ENCODE results near the gene PARP1.

Gene PARP1

GRCh38 chr1:226381226-226381998 lies 26.5 kb downstream of the PARP1 start:
- TF ChIP-seq CTCF (IDR thresholded peaks at IDR 0.05; ENCODE audit: low read depth, low read length, missing control alignments) = no peak
- DNase-seq (ENCODE audit: extremely low read depth, low read depth) = no peak
- no peak overlapping the region for H3K4me3 ChIP-seq (replicated peaks; ENCODE audit: low read depth, low read length)

GRCh38 chr1:226378071-226378470 lies 29.8 kb downstream of the PARP1 start:
- DNase-seq (ENCODE audit: extremely low read depth, low read depth) = no peak
- H3K4me3 ChIP-seq (replicated peaks; ENCODE audit: low read depth, low read length) = no peak overlapping the region
- no peak for TF ChIP-seq CTCF (IDR thresholded peaks at IDR 0.05; ENCODE audit: low read depth, low read length, missing control alignments)

- H3K4me3 ChIP-seq (replicated peaks; ENCODE audit: low read depth, low read length) = no peak overlapping the region
- DNase-seq (ENCODE audit: extremely low read depth, low read depth) = no peak
- no peak for TF ChIP-seq CTCF (IDR thresholded peaks at IDR 0.05; ENCODE audit: low read depth, low read length, missing control alignments)
Observed at GRCh38 chr1:226376300-226376699, 31.6 kb downstream of the PARP1 start.

- no peak overlapping the region for H3K4me3 ChIP-seq (replicated peaks; ENCODE audit: low read depth, low read length)
- DNase-seq (ENCODE audit: extremely low read depth, low read depth) = no peak
- TF ChIP-seq CTCF (IDR thresholded peaks at IDR 0.05; ENCODE audit: low read depth, low read length, missing control alignments) = no peak
Observed at GRCh38 chr1:226373376-226373775, 34.5 kb downstream of the PARP1 start.

GRCh38 chr1:226372885-226373284 lies 35.0 kb downstream of the PARP1 start:
- no peak overlapping the region for H3K4me3 ChIP-seq (replicated peaks; ENCODE audit: low read depth, low read length)
- DNase-seq (ENCODE audit: extremely low read depth, low read depth) = no peak
- no peak for TF ChIP-seq CTCF (IDR thresholded peaks at IDR 0.05; ENCODE audit: low read depth, low read length, missing control alignments)

- no peak for DNase-seq (ENCODE audit: extremely low read depth, low read depth)
- no peak for TF ChIP-seq CTCF (IDR thresholded peaks at IDR 0.05; ENCODE audit: low read depth, low read length, missing control alignments)
Observed at GRCh38 chr1:226371866-226372490, 35.9 kb downstream of the PARP1 start.

More at GRCh38 chr1:226371866-226372490, 35.9 kb downstream of the PARP1 start:
- no peak overlapping the region for H3K4me3 ChIP-seq (replicated peaks; ENCODE audit: low read depth, low read length)
